Measurements from ENCODE around the gene SLC6A2. TPM values are rescaled to one million over a fixed set of nuclear protein-coding genes. Genes with fewer than 3 reads are reported as not detected.
A peak's percentile ranks its signal among the peaks of the same experiment; 100 is the strongest.

Gene SLC6A2
- total RNA-seq, 1 donor from 2014 or later, result 9.6 TPM

DNA sequence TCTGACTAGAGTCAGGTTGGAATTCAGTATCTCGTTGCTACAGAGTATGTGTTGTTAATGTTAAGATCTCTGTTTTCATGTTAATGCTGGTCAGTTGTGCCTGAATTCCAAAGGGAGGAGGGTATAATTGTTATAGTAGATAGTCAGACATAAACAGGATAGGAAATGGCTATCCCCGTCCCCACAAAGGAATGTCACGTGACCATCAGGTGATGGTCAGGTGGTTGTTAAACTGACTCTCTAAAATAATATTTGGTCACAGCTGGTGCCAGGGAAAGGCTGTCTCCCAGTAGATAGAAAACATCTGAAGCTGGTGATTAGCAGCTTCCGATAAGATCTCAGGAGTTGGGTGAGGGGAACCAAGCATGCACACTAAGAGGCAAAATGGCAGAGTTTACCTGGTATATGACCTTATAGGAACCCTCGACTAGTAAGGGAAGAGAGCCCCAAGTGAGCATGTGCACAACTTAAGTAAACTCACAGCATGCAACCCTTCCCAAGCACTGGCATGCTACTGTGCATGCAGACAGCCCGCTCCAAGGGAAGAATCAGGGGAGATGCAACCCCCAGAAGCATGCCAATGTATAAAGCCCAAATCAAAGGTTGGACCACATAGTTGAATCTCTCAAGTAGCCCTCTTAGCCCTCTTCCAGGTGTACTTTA lies 27.4 kb upstream of the SLC6A2 start:
- intact Hi-C loops (cut with DNase I), result no loop called here
- H3K9me3 ChIP-seq, result no peaks in the 10 kb centered on the region
- H3K27ac ChIP-seq, result no peak overlapping the region
- no peaks in the 10 kb centered on the region for H3K4me1 ChIP-seq
- no peaks in the 10 kb centered on the region for H3K36me3 ChIP-seq
- no peak overlapping the region for H3K4me3 ChIP-seq
- no peak for DNase-seq (ENCODE audit: extremely low spot score in 2 of 2)
- H3K27me3 ChIP-seq, result no peaks in the 10 kb centered on the region
- TF ChIP-seq POLR2A (IDR thresholded peaks at IDR 0.05) (no peak), POLR2AphosphoS5 (IDR thresholded peaks at IDR 0.05; ENCODE audit: insufficient read depth in 1 of 2, low read depth in 1 of 2) (no peak)
- TF ChIP-seq, protein P1, sequence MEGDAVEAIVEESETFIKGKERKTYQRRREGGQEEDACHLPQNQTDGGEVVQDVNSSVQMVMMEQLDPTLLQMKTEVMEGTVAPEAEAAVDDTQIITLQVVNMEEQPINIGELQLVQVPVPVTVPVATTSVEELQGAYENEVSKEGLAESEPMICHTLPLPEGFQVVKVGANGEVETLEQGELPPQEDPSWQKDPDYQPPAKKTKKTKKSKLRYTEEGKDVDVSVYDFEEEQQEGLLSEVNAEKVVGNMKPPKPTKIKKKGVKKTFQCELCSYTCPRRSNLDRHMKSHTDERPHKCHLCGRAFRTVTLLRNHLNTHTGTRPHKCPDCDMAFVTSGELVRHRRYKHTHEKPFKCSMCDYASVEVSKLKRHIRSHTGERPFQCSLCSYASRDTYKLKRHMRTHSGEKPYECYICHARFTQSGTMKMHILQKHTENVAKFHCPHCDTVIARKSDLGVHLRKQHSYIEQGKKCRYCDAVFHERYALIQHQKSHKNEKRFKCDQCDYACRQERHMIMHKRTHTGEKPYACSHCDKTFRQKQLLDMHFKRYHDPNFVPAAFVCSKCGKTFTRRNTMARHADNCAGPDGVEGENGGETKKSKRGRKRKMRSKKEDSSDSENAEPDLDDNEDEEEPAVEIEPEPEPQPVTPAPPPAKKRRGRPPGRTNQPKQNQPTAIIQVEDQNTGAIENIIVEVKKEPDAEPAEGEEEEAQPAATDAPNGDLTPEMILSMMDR (IDR thresholded peaks at IDR 0.05), result no peak

DNA sequence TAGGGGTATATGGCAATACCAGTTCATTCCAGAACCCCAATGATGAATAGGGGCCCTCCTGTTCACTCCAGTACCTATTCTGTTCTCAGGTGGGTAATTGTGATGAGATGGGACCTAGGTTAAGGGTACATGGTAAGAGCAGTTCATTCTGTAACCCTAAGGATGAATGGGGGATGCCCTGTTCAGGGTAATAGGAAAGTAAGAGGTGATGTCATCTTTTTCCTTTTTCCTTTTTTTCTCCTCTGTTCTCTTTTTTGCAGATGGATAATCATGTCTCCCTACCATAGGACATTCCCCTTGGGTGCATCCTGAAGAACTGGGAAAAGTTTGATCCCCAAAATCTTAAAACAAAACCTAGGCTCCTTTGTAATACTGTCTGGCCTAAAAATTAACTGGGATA lies 25.0 kb upstream of the SLC6A2 start:
- Histone ChIP-seq H3K9me3 (no peaks in the 10 kb centered on the region), H3K4me3 (no peak overlapping the region), H3K36me3 (no peaks in the 10 kb centered on the region), H3K27me3 (no peaks in the 10 kb centered on the region), H3K4me1 (no peaks in the 10 kb centered on the region), H3K27ac (no peak overlapping the region)
- DNase-seq (ENCODE audit: extremely low spot score in 2 of 2), result no peak
- intact Hi-C loops (cut with DNase I), result no loop called here
- TF ChIP-seq, protein P1 (IDR thresholded peaks at IDR 0.05), result no peak
- no peak for TF ChIP-seq POLR2A (IDR thresholded peaks at IDR 0.05)
- TF ChIP-seq POLR2AphosphoS5 (IDR thresholded peaks at IDR 0.05; ENCODE audit: insufficient read depth in 1 of 2, low read depth in 1 of 2), result no peak

DNA sequence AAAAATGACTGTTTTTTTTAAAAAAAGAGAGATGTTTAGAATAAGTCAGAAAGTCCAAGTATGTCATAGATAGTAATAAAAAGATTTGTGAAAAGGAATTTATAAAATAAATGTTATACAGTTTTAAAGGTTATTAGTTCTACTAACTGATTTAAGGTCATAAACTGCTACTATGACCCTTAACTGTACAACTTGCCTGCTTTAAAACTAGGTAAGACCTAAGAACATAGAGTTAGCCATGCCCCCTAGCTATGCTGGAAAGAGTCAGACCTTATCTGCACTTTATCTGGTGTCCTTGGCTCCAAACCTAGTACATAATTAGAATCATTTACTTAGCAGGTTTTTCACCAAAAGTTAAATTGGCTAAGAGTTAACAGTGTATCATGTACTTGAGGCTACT lies 23.5 kb upstream of the SLC6A2 start:
- intact Hi-C loops (cut with DNase I), result no loop called here
- no peaks in the 10 kb centered on the region for H3K4me1 ChIP-seq
- DNase-seq (ENCODE audit: extremely low spot score in 2 of 2), result no peak
- TF ChIP-seq POLR2A (IDR thresholded peaks at IDR 0.05), result no peak
- no peaks in the 10 kb centered on the region for H3K36me3 ChIP-seq
- H3K27ac ChIP-seq, result no peak overlapping the region
- no peak overlapping the region for H3K4me3 ChIP-seq
- no peaks in the 10 kb centered on the region for H3K9me3 ChIP-seq
- no peaks in the 10 kb centered on the region for H3K27me3 ChIP-seq

DNA sequence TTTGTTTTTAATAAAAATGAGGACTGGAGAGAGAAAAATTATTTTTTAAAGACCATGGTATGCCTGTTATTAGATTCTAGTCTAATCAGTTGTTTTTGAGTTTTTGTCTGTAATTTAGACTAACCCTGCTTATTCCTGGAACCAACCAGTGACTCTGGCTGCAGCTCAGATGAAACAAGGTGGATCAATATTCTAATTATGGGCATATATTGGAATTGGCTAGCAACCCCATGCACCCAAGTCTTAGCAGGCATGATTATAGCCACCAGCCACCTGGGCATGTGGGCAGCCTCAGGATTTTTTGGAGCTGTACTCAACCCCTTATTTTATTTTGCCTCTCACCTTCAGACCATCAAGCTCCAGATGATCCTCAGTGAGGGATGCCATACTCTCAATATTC lies 21.6 kb upstream of the SLC6A2 start:
- no peak overlapping the region for H3K4me3 ChIP-seq
- no peak overlapping the region for H3K27ac ChIP-seq
- no peak for DNase-seq (ENCODE audit: extremely low spot score in 2 of 2)
- intact Hi-C loops (cut with DNase I), result no loop called here
- no peaks in the 10 kb centered on the region for H3K36me3 ChIP-seq
- no peaks in the 10 kb centered on the region for H3K4me1 ChIP-seq
- H3K9me3 ChIP-seq, result no peaks in the 10 kb centered on the region
- H3K27me3 ChIP-seq, result no peaks in the 10 kb centered on the region
- TF ChIP-seq POLR2AphosphoS5 (IDR thresholded peaks at IDR 0.05; ENCODE audit: insufficient read depth in 1 of 2, low read depth in 1 of 2), result no peak
- no peak for TF ChIP-seq POLR2A (IDR thresholded peaks at IDR 0.05)
- TF ChIP-seq, protein P1 (IDR thresholded peaks at IDR 0.05), result no peak

DNA sequence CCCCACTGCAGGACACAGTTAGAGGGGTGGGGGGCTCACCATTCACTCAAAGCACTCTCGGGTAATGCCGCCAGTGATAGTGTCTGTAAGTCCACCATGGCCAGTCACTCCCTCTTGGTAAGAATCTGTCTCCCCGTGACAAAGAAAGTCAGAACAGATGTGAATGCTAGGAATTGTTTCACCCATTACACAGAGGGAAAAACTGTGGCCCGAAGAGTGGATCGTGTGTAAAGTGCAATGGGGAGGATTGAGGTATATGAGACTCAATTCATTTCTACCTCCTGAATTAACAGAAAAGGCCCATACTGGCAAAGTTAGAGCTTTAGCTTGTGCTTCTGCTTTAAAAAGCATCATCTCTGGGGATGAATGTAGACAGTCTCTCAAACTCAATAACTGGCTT lies 17.5 kb upstream of the SLC6A2 start:
- Histone ChIP-seq H3K9me3 (no peaks in the 10 kb centered on the region), H3K4me1 (no peaks in the 10 kb centered on the region), H3K36me3 (no peaks in the 10 kb centered on the region), H3K4me3 (no peak overlapping the region), H3K27me3 (no peaks in the 10 kb centered on the region), H3K27ac (no peak overlapping the region)
- intact Hi-C loops (cut with DNase I), result no loop called here
- TF ChIP-seq, protein P1 (IDR thresholded peaks at IDR 0.05), result no peak
- no peak for TF ChIP-seq POLR2AphosphoS5 (IDR thresholded peaks at IDR 0.05; ENCODE audit: insufficient read depth in 1 of 2, low read depth in 1 of 2)
- TF ChIP-seq POLR2A (IDR thresholded peaks at IDR 0.05), result no peak
- DNase-seq (ENCODE audit: extremely low spot score in 2 of 2), result peak in 1 of 2 donors; percentile 54

Data from vagina (tissue), 2 donors.